Globus pallidus (tissue), 1 donor: ENCODE data around the gene GTF2F2.
"Not testable (repeated sequence)": the region's sequence is repeated elsewhere in the genome, so short reads cannot be mapped to it uniquely, and the experiment has no call there.

Experiments
- DNase-seq: peaks from one replicate; pipeline ENCODE4 v3.0.0-alpha.2; 2015; ENCODE audit warnings: low spot score

Gene GTF2F2

GRCh38 chr13:45218689-45219088, 98.4 kb downstream of the GTF2F2 start:
- DNase-seq = no peak

- no peak for DNase-seq
Observed at GRCh38 chr13:45219123-45219891, 99.0 kb downstream of the GTF2F2 start.

DNA sequence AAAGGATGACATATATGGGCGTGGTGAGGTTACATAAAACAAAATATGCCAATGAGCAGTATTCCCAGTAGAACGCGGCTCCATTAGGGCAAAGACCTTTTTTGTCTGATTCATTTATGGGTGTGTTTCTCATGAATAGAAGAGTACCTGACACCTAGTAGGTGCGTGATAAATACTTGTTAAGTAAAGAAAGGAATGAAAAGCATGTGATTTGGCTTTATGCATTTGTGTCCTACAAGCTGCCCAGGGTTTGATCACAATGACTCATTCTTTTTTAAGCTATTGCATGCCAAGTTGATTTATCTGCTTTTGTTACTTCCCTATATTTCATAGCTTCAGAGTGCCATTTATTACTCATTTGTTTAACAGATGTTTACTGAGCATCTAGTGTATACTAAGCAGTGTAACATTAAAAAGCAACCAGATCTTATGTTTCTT, 99.6 kb downstream of the GTF2F2 start:
- no peak for DNase-seq

DNA sequence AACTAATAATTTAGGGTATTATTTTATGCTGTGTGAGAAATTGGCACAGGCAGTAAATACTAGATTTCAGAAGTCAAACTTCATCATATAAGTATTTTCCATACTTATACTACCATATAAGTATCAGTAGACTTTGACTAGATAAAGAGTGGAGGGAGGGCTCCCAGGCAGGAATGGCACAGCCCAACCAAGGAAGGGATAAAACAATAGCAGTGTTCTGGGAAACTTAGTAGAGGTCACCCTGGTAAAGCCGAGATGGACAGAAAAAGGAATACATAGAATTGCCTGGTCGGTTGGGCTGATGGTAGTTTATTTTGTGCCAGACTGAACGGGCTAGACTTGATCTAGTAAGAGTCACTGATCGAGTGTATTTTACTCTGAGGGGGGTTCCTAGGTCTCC, 100.1 kb downstream of the GTF2F2 start:
- DNase-seq = no peak

DNA sequence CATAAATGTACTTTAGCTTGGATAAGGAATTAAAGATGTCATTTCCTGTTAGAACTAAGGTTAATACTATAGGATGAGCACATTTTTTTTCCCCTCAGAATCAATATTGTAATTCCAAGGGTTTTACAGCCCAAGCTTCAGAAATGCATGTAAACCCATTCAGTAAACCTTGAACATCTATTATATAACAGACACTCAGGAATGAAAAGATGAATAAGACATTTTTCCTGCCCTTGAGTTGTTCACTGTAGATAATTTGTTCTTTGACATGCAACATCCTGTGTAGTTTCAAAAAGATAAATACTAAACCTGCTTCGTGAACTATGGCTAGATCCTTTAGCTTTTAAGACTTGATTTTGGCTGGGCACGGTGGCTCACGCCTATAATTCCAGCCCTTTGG, 102.2 kb downstream of the GTF2F2 start:
- no peak for DNase-seq

DNA sequence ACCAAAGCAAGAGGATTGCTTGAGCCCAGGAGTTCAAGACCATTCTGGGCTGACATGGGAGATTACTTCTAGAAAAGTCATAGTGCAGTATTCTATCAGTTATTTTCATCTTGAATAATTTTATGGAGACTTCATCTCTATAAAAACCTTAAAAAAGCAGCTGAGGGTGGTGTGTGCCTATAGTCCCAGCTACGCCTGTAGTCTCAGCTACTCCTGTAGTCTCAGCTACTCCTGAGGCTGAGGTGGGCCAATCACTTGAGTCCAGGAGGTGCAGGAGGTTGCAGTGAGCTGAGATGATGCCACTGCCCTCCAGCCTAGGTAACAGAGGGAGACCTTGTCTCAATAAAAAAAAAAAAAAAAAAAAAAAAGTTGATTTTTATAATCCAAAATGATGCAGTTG, 102.6 kb downstream of the GTF2F2 start:
- DNase-seq = no peak

DNA sequence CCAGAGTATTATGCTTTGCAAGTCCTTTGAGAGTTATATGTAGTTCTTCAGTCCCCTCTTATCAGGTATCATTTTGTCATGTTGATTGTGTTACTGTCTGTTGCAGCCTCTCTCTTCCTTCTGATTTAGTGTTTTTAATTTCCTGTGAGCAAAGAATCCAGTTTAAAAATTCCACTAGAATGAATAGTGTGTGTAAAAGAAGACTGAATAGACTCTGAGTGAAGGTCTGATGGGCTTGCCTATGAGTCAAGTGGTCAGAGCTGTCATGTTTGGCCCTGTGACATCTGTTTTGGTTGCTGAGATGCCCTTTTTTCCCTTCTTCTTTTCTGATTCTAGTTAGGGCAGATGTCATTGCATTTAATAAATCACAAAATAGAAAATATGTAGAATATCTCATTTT, 103.9 kb downstream of the GTF2F2 start:
- no peak for DNase-seq

DNA sequence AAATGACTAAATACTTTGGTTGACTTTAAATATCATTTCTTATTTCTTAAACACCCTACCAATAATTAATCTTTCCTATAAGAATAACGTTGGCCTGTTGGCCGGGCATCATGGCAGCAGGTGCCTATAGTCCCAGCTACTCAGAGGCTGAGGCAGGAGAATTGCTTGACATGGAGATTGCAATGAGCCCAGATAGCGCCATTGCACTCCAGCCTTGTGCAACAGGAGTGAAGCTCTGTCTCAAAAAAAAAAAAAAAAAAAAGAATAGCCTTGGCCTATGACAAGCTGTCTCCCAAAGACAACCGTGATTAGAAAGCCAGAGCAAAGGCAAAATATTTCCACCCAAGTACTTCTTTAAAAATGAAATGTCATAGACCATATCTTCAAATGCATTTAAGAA, 105.1 kb downstream of the GTF2F2 start:
- no peak for DNase-seq

DNA sequence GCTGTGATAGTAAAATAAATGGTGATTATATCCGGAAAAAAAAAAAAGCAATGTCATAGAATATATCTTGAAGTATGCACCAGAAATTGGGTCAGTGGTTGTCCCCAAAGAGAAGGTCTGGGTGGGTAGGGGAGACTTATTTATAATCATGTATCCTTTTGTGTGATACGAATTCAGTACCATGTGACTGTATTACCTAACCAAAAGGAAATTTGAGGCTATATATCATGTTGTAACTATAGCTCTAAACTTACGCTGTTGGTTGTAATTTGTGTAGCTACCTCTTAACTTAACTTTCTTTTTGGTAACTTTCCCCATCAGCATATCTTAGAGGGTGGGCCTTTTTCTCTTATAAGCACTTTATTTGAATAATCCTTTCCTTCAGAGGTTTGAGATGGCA, 105.7 kb downstream of the GTF2F2 start:
- DNase-seq = no peak

DNA sequence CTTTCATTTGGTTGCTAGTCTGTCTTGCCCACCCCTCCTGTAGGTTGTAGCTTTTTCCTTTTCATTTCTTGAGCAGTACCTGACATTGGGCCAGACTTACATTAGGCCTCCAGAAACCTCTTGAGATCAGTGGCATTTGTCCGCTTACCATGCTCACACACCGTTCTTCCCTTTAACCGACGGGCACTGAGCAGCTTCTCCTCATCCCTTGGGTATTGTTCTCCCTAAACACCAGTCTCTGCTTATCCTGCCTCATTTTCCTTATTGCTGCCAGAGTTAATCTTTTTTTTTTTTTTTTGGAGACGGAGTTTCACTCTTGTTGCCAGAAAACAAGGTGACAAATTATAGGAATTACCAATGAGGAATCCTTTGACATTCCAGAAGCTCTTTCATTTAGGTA, 107.7 kb downstream of the GTF2F2 start:
- DNase-seq = no peak

- no peak for DNase-seq
Observed at GRCh38 chr13:45229172-45229571, 108.9 kb downstream of the GTF2F2 start.

DNA sequence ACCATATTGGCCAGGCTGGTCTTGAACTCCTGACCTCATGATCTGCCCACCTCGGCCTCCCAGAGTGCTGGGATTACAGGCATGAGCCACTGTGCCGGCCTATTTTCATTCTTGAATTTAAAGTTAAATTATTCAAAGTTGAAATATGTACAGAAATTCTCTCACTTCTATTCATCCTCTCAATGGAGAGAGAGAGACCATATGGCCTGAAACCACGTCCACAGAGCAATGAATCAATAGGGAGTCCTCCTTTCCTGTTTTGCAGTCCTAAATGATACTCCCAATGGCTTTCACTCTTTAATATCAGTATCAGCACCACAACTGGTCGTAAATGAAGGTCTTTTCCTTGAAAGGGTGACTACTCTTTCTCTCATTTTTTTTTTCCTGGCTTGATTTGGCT, 111.0 kb downstream of the GTF2F2 start:
- DNase-seq = no peak

GRCh38 chr13:45231722-45232121, 111.4 kb downstream of the GTF2F2 start:
- DNase-seq = no peak

DNA sequence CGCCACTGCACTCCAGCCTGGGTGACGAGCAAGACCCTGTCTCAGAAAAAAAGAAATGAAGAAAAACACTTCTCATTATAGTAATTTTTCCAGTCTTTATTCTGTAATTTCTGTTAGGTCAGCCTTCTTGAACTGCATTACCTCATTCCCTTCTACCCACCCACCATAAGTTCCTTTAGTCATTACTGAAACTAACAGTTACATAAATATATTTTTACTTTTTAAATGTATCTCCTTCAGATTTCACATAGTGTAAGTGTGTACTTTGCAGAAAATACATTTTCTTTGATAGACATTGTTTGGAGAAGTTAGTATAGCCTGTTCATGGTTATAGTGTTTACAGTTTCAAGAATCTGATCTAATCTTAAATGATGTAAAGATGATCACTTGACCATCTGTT, 112.3 kb downstream of the GTF2F2 start:
- no peak for DNase-seq

DNA sequence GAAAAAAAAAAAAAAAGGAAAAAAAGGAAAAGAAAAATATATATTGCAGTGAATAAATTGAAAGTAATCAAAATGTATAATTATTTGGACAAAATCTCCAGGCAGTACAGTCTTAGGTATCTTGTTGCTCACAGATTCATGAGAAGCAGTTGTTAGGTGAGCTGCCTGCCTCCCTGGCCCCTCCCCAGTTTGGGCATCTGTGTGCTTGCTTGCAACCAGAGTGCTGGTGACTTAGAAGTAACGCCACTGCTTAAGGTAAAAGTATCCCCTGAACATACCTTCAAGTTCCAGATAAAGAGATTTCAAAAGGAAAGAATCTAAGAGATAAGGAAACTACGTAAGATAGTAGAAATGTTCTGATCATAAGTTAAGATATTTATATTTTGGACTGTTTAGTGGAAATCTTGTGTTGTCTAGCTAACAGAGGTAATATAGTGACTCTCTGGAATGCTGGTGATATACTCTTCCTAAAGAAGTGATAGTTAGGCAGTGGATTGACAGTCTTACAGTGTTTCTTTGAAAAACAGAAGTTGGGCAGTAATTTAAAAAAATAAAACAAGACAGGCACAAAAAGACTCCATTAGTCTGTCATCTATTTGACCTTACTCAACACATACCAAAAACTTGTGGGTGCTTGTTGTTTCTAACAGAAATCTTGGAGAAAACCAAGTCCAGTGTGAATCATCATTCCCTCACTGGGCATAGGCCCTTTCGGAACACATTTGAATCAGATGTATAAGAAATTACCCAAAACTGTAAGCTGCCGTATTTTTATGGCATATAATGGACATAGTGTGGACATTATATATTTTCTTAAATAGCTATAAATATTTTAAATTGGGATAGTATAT, 118.9 kb downstream of the GTF2F2 start:
- DNase-seq = no peak

- DNase-seq = no peak
Observed at GRCh38 chr13:45240143-45240542, 119.8 kb downstream of the GTF2F2 start.

GRCh38 chr13:45242070-45242469, 121.8 kb downstream of the GTF2F2 start:
- no peak for DNase-seq

DNA sequence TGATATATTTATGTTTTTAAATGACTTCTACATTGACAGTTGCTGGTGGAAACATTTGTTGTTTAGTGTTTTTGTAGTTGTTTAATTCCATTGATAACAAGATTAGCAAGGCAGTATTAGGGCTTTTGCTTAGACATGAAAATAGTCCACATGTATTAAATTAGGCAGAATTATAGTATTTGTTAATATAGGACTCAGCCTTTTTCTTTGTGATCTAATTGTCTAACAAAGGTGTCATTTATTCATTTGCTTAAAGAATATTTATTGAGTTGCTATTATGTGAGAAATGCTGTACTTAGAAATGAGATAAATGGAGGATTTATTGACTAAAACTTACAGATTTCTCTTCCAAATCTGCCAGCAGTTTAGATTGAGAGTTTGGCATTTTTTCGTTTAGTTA, 122.2 kb downstream of the GTF2F2 start:
- no peak for DNase-seq

- no peak for DNase-seq
Observed at GRCh38 chr13:45243077-45243476, 122.8 kb downstream of the GTF2F2 start.

- DNase-seq = not testable (repeated sequence)
Observed at GRCh38 chr13:45244736-45245135, 124.4 kb downstream of the GTF2F2 start.

DNA sequence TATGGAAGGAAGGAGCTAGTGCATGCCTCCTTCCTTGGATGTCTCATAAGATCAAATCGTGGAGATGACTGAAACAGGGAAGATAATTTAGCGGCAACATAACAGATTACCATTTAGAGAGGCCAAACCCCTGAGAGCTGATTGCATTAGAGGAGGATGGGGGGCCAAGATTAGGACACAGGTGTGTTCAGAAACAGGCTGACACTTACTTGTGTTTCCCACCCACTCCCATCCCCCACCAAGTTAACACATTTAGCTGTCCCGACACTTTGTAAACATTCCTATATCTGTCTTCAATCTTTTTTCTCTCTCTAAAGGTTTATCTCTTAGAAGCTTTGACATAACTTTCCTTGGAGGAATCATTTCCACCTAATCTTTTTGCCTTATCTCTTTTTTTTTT, 129.4 kb downstream of the GTF2F2 start:
- no peak for DNase-seq

DNA sequence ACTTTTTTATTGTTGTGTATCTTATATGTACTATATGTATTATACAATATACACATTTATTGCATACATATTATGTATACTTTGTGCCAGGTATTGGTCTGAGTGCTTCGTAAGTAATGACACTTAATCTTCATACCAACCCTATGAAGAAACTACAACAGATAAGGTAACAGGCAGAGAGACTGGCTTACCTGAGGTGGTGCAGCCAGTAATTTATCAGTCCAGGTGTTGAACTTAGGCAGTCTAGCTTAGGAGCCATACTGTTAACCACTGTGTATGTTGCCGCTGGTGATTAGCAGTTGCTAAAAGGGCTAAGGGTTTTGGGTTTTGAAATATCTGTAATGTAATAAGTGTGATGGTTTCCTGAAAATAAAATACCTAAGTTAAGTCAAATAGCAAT, 134.1 kb downstream of the GTF2F2 start:
- no peak for DNase-seq

- no peak for DNase-seq
Observed at GRCh38 chr13:45255247-45255987, 135.1 kb downstream of the GTF2F2 start.
